GM06990 (cell line): ENCODE data around the gene NFIA.

Experiments
- DNase-seq: peaks from one replicate; pipeline ENCODE4 v3.0.0-alpha.2; 2011; ENCODE audit not compliant: insufficient read length; ENCODE audit errors: extremely low read depth
- H3K27me3 ChIP-seq: replicated peaks from 2 replicates; pipeline ENCODE4 v1.6.0; 2011; ENCODE audit warnings: low read length; ENCODE audit not compliant: control insufficient read depth, insufficient read depth
- H3K36me3 ChIP-seq: 2 replicates; pipeline ENCODE4 v1.5.1; 2011; ENCODE audit warnings: low read length; ENCODE audit not compliant: control insufficient read depth, insufficient read depth
- H3K4me3 ChIP-seq: replicated peaks from 2 replicates; pipeline ENCODE4 v1.5.1; 2011; ENCODE audit warnings: low read depth, mild to moderate bottlenecking, control low read depth, low read length
- TF ChIP-seq, protein P1 (sequence below): IDR thresholded peaks from 2 replicates; pipeline ENCODE4 v1.5.1; 2011; ENCODE audit warnings: low read length, control low read depth, mild to moderate bottlenecking, inconsistent platforms; ENCODE audit not compliant: insufficient read depth, poor library complexity, severe bottlenecking

Gene NFIA

GRCh38 chr1:61131716-61132115 lies 49.4 kb downstream of the NFIA start:
- DNase-seq, result no peak
- no peak overlapping the region for H3K4me3 ChIP-seq
- H3K27me3 ChIP-seq, result no peaks in the 10 kb centered on the region
- H3K36me3 ChIP-seq, result no peaks in the 10 kb centered on the region
- TF ChIP-seq, protein P1, sequence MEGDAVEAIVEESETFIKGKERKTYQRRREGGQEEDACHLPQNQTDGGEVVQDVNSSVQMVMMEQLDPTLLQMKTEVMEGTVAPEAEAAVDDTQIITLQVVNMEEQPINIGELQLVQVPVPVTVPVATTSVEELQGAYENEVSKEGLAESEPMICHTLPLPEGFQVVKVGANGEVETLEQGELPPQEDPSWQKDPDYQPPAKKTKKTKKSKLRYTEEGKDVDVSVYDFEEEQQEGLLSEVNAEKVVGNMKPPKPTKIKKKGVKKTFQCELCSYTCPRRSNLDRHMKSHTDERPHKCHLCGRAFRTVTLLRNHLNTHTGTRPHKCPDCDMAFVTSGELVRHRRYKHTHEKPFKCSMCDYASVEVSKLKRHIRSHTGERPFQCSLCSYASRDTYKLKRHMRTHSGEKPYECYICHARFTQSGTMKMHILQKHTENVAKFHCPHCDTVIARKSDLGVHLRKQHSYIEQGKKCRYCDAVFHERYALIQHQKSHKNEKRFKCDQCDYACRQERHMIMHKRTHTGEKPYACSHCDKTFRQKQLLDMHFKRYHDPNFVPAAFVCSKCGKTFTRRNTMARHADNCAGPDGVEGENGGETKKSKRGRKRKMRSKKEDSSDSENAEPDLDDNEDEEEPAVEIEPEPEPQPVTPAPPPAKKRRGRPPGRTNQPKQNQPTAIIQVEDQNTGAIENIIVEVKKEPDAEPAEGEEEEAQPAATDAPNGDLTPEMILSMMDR, result no peak

GRCh38 chr1:61132176-61132638 lies 49.8 kb downstream of the NFIA start:
- H3K27me3 ChIP-seq, result no peaks in the 10 kb centered on the region
- no peaks in the 10 kb centered on the region for H3K36me3 ChIP-seq
- no peak for DNase-seq
- TF ChIP-seq, protein P1, result no peak
- H3K4me3 ChIP-seq, result no peak overlapping the region

DNA sequence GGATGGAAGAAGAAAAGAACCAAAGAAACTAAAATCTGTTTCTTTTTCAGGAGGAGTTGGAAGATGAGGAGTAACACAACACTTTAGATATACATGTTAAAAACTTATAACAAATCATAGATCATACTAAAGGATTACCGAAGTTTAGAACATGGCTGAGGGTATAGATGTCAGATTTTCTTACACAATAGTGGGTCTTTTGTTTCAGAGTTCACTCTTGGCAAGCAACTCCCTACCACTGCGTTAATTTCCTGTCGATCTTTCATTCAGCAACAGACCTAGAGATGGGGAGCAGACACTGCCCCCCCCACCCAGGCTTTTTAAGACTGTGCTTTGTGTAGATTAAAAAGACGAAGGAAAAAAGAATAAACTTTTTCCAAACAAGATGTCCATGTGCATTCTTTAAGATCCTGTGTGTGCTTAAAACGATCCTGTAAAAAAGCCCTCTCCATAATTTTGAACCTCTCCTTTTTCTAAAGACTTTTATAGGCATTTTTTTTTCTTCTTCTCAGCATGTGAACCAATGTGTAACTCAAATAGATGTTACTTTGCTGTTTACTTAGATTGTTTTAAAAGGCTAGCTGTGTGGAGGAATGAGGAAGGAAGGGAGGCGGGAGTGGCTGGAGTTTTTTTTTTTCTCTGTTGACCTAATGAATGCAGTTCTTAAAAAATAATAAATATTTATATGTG lies 50.4 kb downstream of the NFIA start:
- no peak overlapping the region for H3K4me3 ChIP-seq
- no peak for DNase-seq
- H3K36me3 ChIP-seq, result no peaks in the 10 kb centered on the region
- H3K27me3 ChIP-seq, result no peaks in the 10 kb centered on the region
- TF ChIP-seq, protein P1, result no peak

GRCh38 chr1:61133335-61134019 lies 51.1 kb downstream of the NFIA start:
- no peak overlapping the region for H3K4me3 ChIP-seq
- no peaks in the 10 kb centered on the region for H3K36me3 ChIP-seq
- no peaks in the 10 kb centered on the region for H3K27me3 ChIP-seq
- TF ChIP-seq, protein P1, result no peak
- no peak for DNase-seq

DNA sequence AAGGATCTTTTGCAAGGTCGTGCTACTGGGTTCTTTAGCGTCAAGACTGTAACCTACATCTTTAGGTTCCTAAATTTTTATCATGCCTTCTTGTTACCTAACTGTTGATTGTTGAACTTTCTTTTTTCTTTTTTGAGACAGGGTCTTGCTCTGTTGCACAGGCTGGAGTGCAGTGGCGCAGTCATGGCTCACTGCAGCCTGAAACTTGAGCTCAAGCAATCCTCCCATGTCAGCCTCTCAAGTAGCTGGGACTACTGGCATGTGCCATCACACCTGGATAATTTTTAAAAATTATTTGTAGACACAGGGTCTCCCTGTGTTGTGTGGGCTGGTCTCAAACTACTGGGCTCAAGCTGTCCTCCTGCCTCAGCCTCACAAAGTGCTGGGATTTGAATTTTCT lies 52.9 kb downstream of the NFIA start:
- H3K4me3 ChIP-seq, result no peak overlapping the region
- no peak for DNase-seq
- TF ChIP-seq, protein P1, result no peak
- no peaks in the 10 kb centered on the region; the same call in 1 of the 2 replicates for H3K27me3 ChIP-seq
- no peaks in the 10 kb centered on the region for H3K36me3 ChIP-seq
